ENCODE results near the gene FAM161B.

- no peak for TF ChIP-seq CTCF (IDR thresholded peaks at IDR 0.05; ENCODE audit: insufficient read depth, low read length)
- TF ChIP-seq, protein P1, sequence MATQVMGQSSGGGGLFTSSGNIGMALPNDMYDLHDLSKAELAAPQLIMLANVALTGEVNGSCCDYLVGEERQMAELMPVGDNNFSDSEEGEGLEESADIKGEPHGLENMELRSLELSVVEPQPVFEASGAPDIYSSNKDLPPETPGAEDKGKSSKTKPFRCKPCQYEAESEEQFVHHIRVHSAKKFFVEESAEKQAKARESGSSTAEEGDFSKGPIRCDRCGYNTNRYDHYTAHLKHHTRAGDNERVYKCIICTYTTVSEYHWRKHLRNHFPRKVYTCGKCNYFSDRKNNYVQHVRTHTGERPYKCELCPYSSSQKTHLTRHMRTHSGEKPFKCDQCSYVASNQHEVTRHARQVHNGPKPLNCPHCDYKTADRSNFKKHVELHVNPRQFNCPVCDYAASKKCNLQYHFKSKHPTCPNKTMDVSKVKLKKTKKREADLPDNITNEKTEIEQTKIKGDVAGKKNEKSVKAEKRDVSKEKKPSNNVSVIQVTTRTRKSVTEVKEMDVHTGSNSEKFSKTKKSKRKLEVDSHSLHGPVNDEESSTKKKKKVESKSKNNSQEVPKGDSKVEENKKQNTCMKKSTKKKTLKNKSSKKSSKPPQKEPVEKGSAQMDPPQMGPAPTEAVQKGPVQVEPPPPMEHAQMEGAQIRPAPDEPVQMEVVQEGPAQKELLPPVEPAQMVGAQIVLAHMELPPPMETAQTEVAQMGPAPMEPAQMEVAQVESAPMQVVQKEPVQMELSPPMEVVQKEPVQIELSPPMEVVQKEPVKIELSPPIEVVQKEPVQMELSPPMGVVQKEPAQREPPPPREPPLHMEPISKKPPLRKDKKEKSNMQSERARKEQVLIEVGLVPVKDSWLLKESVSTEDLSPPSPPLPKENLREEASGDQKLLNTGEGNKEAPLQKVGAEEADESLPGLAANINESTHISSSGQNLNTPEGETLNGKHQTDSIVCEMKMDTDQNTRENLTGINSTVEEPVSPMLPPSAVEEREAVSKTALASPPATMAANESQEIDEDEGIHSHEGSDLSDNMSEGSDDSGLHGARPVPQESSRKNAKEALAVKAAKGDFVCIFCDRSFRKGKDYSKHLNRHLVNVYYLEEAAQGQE (IDR thresholded peaks at IDR 0.05; ENCODE audit: insufficient replicate concordance, low read depth), result no peak
- no peak for TF ChIP-seq POLR2AphosphoS5 (IDR thresholded peaks at IDR 0.05; ENCODE audit: low read depth)
- no peak for TF ChIP-seq SPI1 (IDR thresholded peaks at IDR 0.05; ENCODE audit: borderline replicate concordance, low read depth)
- no peak for TF ChIP-seq GABPA (IDR thresholded peaks at IDR 0.05; ENCODE audit: low read depth)
These were observed 65.3 kb downstream of the FAM161B start for GRCh38 chr14:73884438-73885190.

Data from HL-60 (cell line).